Vagina (tissue), 2 donors: ENCODE data around the gene DUOXA1.

Source experiments
- POLR2A ChIP-seq, 2 donors: fragments of 450-650 bp; IDR thresholded peaks; one replicate each; pipeline ENCODE4 v1.6.1; 2017; ENCODE audit warnings: antibody characterized with exemption in 2 of 2, mild to moderate bottlenecking in 2 of 2, moderate library complexity in 2 of 2
- POLR2AphosphoS5 ChIP-seq, 2 donors: sonication (generic); formaldehyde crosslinking; IDR thresholded peaks; one replicate each; pipeline ENCODE4 v1.9.0; 2017; ENCODE audit warnings: antibody characterized with exemption in 2 of 2, mild to moderate bottlenecking in 2 of 2, low read depth in 1 of 2; ENCODE audit not compliant: insufficient read depth in 1 of 2
- TF ChIP-seq, protein P1 (sequence below), 3 experiments: fragments of 450-650 bp in 2 of 3; fragments of 200-600 bp in 1 of 3; sonication (generic) in 1 of 3; IDR thresholded peaks; one replicate each; pipeline ENCODE4 v1.5.1; 2017 to 2019; ENCODE audit warnings: antibody characterized with exemption in 3 of 3, mild to moderate bottlenecking in 2 of 3, moderate library complexity in 2 of 3

DNA sequence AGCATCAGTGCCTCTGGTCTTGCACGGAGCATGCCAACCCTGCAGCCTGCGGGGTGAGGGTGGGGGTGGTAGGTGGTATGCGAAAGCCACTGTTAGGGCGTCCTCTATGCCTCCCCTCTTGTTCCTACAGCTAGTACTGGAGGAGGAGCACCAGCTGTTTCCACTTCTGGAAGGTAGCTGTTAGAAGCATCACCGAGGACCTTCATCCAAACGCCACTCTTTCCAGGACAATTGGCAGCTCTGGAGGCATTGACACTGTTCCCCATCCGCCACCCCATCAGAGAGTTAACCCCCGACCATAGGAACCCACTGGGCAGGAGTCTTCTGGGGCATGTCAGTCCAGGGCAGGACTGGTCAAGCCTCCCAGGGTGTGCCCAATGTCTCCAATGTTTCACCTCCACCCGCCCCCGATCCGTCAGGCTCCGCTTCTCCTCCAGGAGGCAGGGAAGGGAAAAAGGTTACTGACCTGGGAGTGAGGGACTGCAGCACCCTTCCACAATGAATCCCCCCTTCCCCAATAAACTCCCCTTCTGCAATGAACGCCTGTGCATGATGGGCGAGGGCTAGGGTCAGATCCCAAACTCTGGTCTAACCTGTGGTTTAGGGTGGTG, 16.2 kb downstream of the DUOXA1 start:
- TF ChIP-seq, protein P1, sequence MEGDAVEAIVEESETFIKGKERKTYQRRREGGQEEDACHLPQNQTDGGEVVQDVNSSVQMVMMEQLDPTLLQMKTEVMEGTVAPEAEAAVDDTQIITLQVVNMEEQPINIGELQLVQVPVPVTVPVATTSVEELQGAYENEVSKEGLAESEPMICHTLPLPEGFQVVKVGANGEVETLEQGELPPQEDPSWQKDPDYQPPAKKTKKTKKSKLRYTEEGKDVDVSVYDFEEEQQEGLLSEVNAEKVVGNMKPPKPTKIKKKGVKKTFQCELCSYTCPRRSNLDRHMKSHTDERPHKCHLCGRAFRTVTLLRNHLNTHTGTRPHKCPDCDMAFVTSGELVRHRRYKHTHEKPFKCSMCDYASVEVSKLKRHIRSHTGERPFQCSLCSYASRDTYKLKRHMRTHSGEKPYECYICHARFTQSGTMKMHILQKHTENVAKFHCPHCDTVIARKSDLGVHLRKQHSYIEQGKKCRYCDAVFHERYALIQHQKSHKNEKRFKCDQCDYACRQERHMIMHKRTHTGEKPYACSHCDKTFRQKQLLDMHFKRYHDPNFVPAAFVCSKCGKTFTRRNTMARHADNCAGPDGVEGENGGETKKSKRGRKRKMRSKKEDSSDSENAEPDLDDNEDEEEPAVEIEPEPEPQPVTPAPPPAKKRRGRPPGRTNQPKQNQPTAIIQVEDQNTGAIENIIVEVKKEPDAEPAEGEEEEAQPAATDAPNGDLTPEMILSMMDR (IDR thresholded peaks at IDR 0.05) = no peak
- no peak for TF ChIP-seq POLR2A (IDR thresholded peaks at IDR 0.05)
- TF ChIP-seq POLR2AphosphoS5 (IDR thresholded peaks at IDR 0.05; ENCODE audit: insufficient read depth in 1 of 2, low read depth in 1 of 2) = no peak
